ENCODE results near the gene VAMP8.

DNA sequence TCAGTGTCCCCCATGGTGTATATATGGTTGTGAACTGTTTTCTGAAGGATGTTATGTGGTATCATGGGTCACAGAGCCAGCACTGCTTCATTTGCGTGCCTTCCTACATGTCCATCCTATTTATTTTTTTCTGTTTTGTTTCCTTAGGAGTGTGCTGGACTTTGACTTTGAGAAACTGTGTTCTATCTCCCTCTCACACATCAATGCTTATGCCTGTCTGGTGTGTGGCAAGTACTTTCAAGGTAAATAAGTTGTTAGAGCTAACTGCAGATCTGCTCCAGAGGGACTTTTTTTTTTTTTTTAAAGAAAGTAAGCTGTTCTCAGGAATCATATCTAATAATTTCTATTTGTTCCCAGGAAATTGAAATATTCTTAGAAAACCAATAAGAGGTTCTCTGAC, 44.0 kb downstream of the VAMP8 start:
- TF ChIP-seq, protein P1, sequence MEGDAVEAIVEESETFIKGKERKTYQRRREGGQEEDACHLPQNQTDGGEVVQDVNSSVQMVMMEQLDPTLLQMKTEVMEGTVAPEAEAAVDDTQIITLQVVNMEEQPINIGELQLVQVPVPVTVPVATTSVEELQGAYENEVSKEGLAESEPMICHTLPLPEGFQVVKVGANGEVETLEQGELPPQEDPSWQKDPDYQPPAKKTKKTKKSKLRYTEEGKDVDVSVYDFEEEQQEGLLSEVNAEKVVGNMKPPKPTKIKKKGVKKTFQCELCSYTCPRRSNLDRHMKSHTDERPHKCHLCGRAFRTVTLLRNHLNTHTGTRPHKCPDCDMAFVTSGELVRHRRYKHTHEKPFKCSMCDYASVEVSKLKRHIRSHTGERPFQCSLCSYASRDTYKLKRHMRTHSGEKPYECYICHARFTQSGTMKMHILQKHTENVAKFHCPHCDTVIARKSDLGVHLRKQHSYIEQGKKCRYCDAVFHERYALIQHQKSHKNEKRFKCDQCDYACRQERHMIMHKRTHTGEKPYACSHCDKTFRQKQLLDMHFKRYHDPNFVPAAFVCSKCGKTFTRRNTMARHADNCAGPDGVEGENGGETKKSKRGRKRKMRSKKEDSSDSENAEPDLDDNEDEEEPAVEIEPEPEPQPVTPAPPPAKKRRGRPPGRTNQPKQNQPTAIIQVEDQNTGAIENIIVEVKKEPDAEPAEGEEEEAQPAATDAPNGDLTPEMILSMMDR (conservative IDR thresholded peaks at IDR 0.05; ENCODE audit: low read length), result no peak
- no peak for TF ChIP-seq EZH2phosphoT487 (IDR thresholded peaks at IDR 0.05; ENCODE audit: borderline replicate concordance)
